Measurements from ENCODE around the gene ISL1. TPM values are rescaled to one million over a fixed set of nuclear protein-coding genes. Genes with fewer than 3 reads are reported as not detected.

ISL1 gene
- total RNA-seq, 1 donor: not detected

DNA sequence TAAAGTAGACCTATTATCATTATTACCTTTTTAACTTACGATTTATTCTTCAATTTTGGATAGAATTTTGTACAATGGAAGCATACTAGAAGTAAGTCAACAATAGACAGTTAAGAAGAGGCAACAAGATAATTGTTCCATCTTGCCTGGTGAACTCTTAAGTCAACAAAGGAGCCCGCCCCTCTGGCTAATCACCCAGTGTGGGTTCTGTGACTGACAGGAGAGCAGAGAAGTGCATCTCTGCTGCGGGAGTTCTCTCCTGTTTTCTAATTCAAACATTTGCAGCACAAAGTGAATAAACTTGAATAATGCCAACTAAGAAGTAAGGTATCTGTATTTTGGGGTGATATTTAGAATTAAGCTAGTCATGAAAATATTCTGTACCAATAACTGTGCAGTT lies 6.7 kb upstream of the ISL1 start:
- H2AFZ ChIP-seq (ENCODE audit: low read length): no peak overlapping the region
- H3K4me2 ChIP-seq (ENCODE audit: insufficient read depth, low read length): no peak overlapping the region
- no peaks in the 10 kb centered on the region for H4K20me1 ChIP-seq (ENCODE audit: insufficient read depth, low read length)
- H3K79me2 ChIP-seq (ENCODE audit: insufficient read depth, low read length): no peaks in the 10 kb centered on the region
- H3K27me3 ChIP-seq (ENCODE audit: insufficient read depth, low read length): peaks cover 27% of the 10 kb centered on the region
- no peaks in the 10 kb centered on the region for H3K4me1 ChIP-seq (ENCODE audit: insufficient read depth, low read length)
- no peak overlapping the region for H3K27ac ChIP-seq (ENCODE audit: low read depth, low read length)
- TF ChIP-seq, protein P1, sequence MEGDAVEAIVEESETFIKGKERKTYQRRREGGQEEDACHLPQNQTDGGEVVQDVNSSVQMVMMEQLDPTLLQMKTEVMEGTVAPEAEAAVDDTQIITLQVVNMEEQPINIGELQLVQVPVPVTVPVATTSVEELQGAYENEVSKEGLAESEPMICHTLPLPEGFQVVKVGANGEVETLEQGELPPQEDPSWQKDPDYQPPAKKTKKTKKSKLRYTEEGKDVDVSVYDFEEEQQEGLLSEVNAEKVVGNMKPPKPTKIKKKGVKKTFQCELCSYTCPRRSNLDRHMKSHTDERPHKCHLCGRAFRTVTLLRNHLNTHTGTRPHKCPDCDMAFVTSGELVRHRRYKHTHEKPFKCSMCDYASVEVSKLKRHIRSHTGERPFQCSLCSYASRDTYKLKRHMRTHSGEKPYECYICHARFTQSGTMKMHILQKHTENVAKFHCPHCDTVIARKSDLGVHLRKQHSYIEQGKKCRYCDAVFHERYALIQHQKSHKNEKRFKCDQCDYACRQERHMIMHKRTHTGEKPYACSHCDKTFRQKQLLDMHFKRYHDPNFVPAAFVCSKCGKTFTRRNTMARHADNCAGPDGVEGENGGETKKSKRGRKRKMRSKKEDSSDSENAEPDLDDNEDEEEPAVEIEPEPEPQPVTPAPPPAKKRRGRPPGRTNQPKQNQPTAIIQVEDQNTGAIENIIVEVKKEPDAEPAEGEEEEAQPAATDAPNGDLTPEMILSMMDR (IDR thresholded peaks at IDR 0.05; ENCODE audit: extremely low read depth, low read depth, low read length): no peak
- no peak for DNase-seq (ENCODE audit: insufficient read length, low spot score, missing footprints)
- no peaks in the 10 kb centered on the region for H3K9me3 ChIP-seq (ENCODE audit: low read depth, low read length)
- H3K4me3 ChIP-seq (ENCODE audit: insufficient read depth, low read length): no peak overlapping the region
- H3K36me3 ChIP-seq (ENCODE audit: insufficient read depth, low read length): no peaks in the 10 kb centered on the region

DNA sequence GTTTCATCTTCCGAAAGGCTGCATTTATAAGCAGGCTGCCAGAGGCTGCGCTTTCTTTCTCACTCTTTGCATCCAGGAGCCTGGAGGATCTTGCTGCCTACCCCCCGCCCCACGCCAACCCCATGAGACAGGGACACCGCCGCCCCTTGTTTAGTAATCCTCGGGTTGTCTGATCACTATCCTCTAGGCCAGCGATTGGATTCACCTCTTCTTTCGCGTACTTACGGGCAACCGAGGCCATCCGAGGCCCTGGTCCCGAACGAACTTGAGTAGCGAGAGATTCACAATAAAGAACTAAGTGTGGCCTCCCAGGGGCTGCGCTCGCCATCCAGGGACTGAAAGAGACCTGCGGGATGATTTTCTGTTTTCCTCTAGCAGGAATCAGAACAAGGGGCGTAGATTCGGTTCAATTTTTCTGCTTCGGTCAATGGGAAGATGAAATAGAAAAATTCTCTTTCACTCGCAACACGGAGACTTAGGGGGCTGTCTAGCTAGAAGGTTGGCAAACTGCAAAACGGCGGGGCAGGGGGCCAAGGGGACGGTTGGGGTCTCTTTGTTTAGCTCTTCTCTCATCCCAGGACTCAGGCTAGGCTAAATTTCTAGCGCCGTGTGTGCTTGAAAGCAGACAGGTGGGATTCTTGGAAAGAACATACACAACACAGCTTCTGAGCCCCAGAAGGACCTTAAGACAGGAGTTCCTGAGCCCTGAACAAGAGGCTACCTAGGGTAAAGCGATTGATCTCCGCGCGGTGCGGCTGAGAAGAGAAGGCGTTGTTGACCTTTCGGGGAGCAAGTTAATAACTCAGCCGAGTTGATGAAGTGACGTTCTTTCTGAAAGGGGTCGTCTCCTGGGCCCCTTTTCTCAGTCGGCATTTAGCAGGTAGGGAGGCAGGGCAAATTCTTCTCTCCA lies 5.8 kb upstream of the ISL1 start:
- no peaks in the 10 kb centered on the region for H3K36me3 ChIP-seq (ENCODE audit: insufficient read depth, low read length)
- no peak overlapping the region for H3K4me2 ChIP-seq (ENCODE audit: insufficient read depth, low read length)
- H3K4me3 ChIP-seq (ENCODE audit: insufficient read depth, low read length): no peak overlapping the region
- no peaks in the 10 kb centered on the region for H3K9me3 ChIP-seq (ENCODE audit: low read depth, low read length)
- H3K27me3 ChIP-seq (ENCODE audit: insufficient read depth, low read length): peaks cover 35% of the 10 kb centered on the region
- no peaks in the 10 kb centered on the region for H3K79me2 ChIP-seq (ENCODE audit: insufficient read depth, low read length)
- TF ChIP-seq, protein P1 (IDR thresholded peaks at IDR 0.05; ENCODE audit: extremely low read depth, low read depth, low read length): no peak
- H3K27ac ChIP-seq (ENCODE audit: low read depth, low read length): no peak overlapping the region
- no peak for DNase-seq (ENCODE audit: insufficient read length, low spot score, missing footprints)
- no peak overlapping the region for H2AFZ ChIP-seq (ENCODE audit: low read length)
- no peaks in the 10 kb centered on the region for H4K20me1 ChIP-seq (ENCODE audit: insufficient read depth, low read length)
- no peaks in the 10 kb centered on the region for H3K4me1 ChIP-seq (ENCODE audit: insufficient read depth, low read length)

DNA sequence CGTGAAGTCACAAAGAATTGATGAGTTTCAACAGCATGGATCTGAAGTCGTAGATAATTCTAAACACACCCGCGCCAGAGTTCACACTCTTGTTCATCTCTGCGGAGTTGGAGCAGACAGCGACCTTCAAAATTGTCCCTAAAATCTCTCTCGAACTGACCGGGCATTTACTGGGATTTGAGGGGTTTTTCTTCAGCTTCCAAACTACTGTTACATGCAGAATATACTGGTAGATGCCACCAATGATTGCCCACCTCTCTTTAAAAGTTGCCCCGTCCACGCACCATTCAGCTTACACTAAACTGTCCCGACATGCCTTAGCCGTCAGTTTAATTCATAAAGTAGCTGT lies 5.2 kb upstream of the ISL1 start:
- Histone ChIP-seq H3K27ac (ENCODE audit: low read depth, low read length) (no peak overlapping the region), H3K36me3 (ENCODE audit: insufficient read depth, low read length) (no peaks in the 10 kb centered on the region), H3K27me3 (ENCODE audit: insufficient read depth, low read length) (peaks cover 40% of the 10 kb centered on the region), H4K20me1 (ENCODE audit: insufficient read depth, low read length) (no peaks in the 10 kb centered on the region), H3K79me2 (ENCODE audit: insufficient read depth, low read length) (no peaks in the 10 kb centered on the region), H3K4me3 (ENCODE audit: insufficient read depth, low read length) (no peak overlapping the region), H3K4me2 (ENCODE audit: insufficient read depth, low read length) (no peak overlapping the region), H3K9me3 (ENCODE audit: low read depth, low read length) (no peaks in the 10 kb centered on the region), H2AFZ (ENCODE audit: low read length) (no peak overlapping the region), H3K4me1 (ENCODE audit: insufficient read depth, low read length) (no peaks in the 10 kb centered on the region)
- TF ChIP-seq, protein P1 (IDR thresholded peaks at IDR 0.05; ENCODE audit: extremely low read depth, low read depth, low read length): no peak
- DNase-seq (ENCODE audit: insufficient read length, low spot score, missing footprints): peak; percentile 47

DNA sequence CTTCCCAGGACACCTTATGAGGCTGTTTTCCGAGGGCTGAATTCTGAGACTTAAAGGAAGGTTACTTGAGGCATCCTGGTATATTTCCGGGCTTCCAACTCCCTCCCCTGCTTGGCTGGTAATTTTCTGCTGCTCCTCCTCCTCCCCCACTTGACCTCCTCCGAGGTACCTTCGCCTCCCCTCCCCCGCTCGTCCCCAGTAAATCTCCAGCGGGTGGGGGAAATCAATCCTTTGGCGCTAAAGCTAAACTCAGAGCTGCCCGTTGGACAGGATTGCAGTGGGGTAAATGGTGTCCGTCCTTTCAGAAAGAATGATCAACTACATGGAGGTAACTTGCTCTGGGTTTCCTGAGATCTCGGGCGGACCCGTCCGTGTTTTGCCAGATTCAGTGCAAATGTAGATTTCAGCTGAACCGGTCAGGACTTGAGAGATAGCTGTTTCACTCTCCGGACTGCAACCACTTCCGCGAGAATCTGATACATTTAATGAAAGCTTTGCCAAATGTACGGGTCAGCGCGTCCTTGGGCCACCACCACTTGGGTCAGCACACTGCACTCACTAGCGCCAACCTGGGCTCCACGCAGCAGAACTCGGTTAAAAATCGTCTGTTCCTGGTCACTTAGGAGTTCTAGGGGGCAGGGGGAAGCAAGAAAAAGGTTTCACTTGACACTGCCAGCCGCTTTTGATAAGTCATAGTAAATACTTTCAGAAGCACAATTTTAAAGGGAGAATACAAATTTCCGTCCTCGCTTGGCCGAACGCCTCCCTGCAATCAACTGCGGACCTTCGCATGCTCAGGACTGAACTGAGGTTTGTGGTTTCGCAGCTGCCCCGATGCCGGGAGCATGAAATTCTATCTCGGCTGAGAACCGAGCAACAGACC lies 4.6 kb upstream of the ISL1 start:
- TF ChIP-seq, protein P1 (IDR thresholded peaks at IDR 0.05; ENCODE audit: extremely low read depth, low read depth, low read length): no peak
- H3K27me3 ChIP-seq (ENCODE audit: insufficient read depth, low read length): peaks cover 46% of the 10 kb centered on the region
- no peaks in the 10 kb centered on the region for H3K79me2 ChIP-seq (ENCODE audit: insufficient read depth, low read length)
- H3K27ac ChIP-seq (ENCODE audit: low read depth, low read length): no peak overlapping the region
- H3K4me3 ChIP-seq (ENCODE audit: insufficient read depth, low read length): peak overlapping the region; percentile 37
- no peaks in the 10 kb centered on the region for H3K4me1 ChIP-seq (ENCODE audit: insufficient read depth, low read length)
- peak overlapping the region; percentile 70 for H3K4me2 ChIP-seq (ENCODE audit: insufficient read depth, low read length)
- no peaks in the 10 kb centered on the region for H3K36me3 ChIP-seq (ENCODE audit: insufficient read depth, low read length)
- H4K20me1 ChIP-seq (ENCODE audit: insufficient read depth, low read length): no peaks in the 10 kb centered on the region
- H3K9me3 ChIP-seq (ENCODE audit: low read depth, low read length): no peaks in the 10 kb centered on the region
- peak; percentile 41 for DNase-seq (ENCODE audit: insufficient read length, low spot score, missing footprints)
- H2AFZ ChIP-seq (ENCODE audit: low read length): peak overlapping the region; percentile 59

Data from osteoblast (primary cell).